ENCODE measurements around the gene AQP4. TPM values are rescaled to one million over a fixed set of nuclear protein-coding genes. Genes with fewer than 3 reads are reported as not detected.

Gene AQP4
- total RNA-seq, 1 experiment from 2014 or later, result not detected

DNA sequence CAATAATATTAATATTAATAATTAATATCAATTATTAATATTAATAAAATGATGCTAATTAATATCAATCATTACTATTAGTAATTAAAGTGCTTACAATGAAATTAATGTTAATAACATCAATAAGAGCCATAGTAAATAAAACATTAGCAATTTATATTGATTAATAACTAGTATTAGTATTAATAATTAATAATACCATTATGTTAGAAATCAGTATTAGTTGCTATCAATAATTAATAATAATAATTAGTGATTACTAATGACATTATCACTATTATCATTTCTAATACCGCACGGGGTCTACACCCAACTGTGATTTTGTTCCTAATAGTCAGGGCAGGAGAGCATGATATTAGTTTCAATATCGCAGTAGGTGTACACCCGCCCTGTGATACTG, 22.8 kb upstream of the AQP4 start:
- no peaks in the 10 kb centered on the region for H3K9me3 ChIP-seq (ENCODE audit: low read length)
- no peaks in the 10 kb centered on the region for H4K20me1 ChIP-seq (ENCODE audit: insufficient read depth, low read depth, low read length)
- H3K9me2 ChIP-seq (replicated peaks; ENCODE audit: insufficient read depth, low read length), result no peaks in the 10 kb centered on the region
- no peak overlapping the region for H2AFZ ChIP-seq (ENCODE audit: low read length)
- H3K27ac ChIP-seq (ENCODE audit: low read length), result no peak overlapping the region
- H3K79me2 ChIP-seq (ENCODE audit: low read length), result no peaks in the 10 kb centered on the region
- no peak for DNase-seq
- no peak overlapping the region for H3K4me3 ChIP-seq (ENCODE audit: low read length)
- H3K4me1 ChIP-seq (ENCODE audit: low read length), result no peaks in the 10 kb centered on the region
- no peaks in the 10 kb centered on the region for H3K36me3 ChIP-seq (ENCODE audit: insufficient read depth, low read length)
- no peak overlapping the region for H3K9ac ChIP-seq (ENCODE audit: low read length)
- no peak overlapping the region for H3K4me2 ChIP-seq (ENCODE audit: low read depth, low read length, poor library complexity, severe bottlenecking)
- no peaks in the 10 kb centered on the region for H3K27me3 ChIP-seq (ENCODE audit: low read length)

DNA sequence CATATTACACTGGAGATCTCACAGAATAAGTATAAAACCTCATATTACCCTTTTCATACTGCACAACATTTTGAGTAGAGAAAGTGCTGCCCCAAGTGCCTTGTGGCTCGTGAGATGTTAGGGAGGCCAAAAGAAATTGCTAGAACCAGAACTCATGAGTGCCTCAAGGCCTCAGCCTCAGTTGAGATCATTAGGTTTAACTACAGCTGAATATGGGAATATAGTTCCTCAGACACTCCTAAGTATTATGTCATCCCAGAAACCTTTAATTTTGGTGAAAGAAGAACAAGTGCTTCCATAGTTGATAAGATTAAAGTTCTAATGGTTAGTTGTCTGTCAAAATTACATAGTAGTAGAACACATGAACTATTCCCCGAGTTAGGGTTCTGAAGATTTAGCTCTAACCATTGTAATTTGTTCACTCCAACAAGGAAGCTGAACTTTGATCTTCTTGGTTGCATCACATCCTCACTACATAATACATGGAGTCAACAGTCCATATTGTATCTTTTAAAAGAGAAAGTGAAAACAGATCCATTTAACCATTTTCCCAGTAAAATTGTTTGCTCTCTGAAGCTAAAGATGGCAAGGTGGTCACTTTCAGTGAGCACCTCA, 9.6 kb upstream of the AQP4 start:
- Histone ChIP-seq H3K4me3 (ENCODE audit: low read length) (no peak overlapping the region), H2AFZ (ENCODE audit: low read length) (no peak overlapping the region), H3K79me2 (ENCODE audit: low read length) (no peaks in the 10 kb centered on the region), H3K9me3 (ENCODE audit: low read length) (no peaks in the 10 kb centered on the region), H3K27ac (ENCODE audit: low read length) (no peak overlapping the region), H4K20me1 (ENCODE audit: insufficient read depth, low read depth, low read length) (no peaks in the 10 kb centered on the region), H3K9ac (ENCODE audit: low read length) (no peak overlapping the region), H3K27me3 (ENCODE audit: low read length) (no peaks in the 10 kb centered on the region), H3K9me2 (replicated peaks; ENCODE audit: insufficient read depth, low read length) (no peaks in the 10 kb centered on the region), H3K4me1 (ENCODE audit: low read length) (no peaks in the 10 kb centered on the region), H3K4me2 (ENCODE audit: low read depth, low read length, poor library complexity, severe bottlenecking) (no peak overlapping the region), H3K36me3 (ENCODE audit: insufficient read depth, low read length) (no peaks in the 10 kb centered on the region)
- DNase-seq, result no peak

DNA sequence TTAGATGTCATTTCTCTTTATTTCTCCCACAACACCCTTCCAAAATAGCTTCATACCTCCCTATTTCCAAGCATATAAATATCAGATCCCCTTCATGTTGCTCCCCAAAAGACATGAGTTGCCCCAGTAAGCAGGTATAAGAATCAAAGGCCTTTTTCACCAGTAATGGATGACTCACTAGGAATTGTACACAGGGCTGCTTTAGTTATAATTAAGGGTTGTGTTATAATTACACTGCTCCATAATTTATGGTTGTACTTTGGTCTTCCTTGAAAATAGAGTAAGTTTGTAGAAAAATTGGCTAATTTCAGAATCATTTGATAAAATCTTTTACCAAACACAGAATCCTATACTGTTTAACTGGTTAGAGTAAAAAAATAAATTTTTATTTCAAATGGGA, 8.8 kb upstream of the AQP4 start:
- H3K4me3 ChIP-seq (ENCODE audit: low read length), result no peak overlapping the region
- no peak overlapping the region for H3K9ac ChIP-seq (ENCODE audit: low read length)
- no peak overlapping the region for H3K4me2 ChIP-seq (ENCODE audit: low read depth, low read length, poor library complexity, severe bottlenecking)
- H3K27me3 ChIP-seq (ENCODE audit: low read length), result no peaks in the 10 kb centered on the region
- no peaks in the 10 kb centered on the region for H3K4me1 ChIP-seq (ENCODE audit: low read length)
- no peaks in the 10 kb centered on the region for H3K9me3 ChIP-seq (ENCODE audit: low read length)
- DNase-seq, result no peak
- no peaks in the 10 kb centered on the region for H4K20me1 ChIP-seq (ENCODE audit: insufficient read depth, low read depth, low read length)
- H3K27ac ChIP-seq (ENCODE audit: low read length), result no peak overlapping the region
- H3K36me3 ChIP-seq (ENCODE audit: insufficient read depth, low read length), result no peaks in the 10 kb centered on the region
- H3K9me2 ChIP-seq (replicated peaks; ENCODE audit: insufficient read depth, low read length), result no peaks in the 10 kb centered on the region
- no peak overlapping the region for H2AFZ ChIP-seq (ENCODE audit: low read length)
- H3K79me2 ChIP-seq (ENCODE audit: low read length), result no peaks in the 10 kb centered on the region

DNA sequence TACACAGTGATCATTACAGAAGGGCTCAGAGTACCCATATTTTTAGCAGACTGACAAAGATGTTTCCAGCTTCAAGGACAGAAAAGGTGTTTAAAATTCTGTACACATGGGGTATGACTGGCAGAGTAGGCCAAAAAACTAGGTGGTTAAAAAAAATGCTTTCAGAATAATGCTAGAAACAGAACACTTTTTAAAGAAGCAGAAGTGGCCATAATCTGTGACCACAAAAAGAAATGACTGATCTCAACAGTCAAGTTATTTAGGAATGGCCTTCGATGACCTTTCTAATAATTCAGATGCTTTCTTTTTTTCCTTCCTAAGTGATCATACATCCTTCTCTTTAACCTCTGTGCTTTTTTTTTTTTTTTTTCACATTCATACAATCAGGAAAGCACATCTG, 4.1 kb upstream of the AQP4 start:
- H2AFZ ChIP-seq (ENCODE audit: low read length), result no peak overlapping the region
- no peaks in the 10 kb centered on the region for H3K4me1 ChIP-seq (ENCODE audit: low read length)
- no peak overlapping the region for H3K27ac ChIP-seq (ENCODE audit: low read length)
- DNase-seq, result no peak
- no peak overlapping the region for H3K4me2 ChIP-seq (ENCODE audit: low read depth, low read length, poor library complexity, severe bottlenecking)
- no peak overlapping the region for H3K9ac ChIP-seq (ENCODE audit: low read length)
- H3K79me2 ChIP-seq (ENCODE audit: low read length), result no peaks in the 10 kb centered on the region
- H3K36me3 ChIP-seq (ENCODE audit: insufficient read depth, low read length), result no peaks in the 10 kb centered on the region
- no peak overlapping the region for H3K4me3 ChIP-seq (ENCODE audit: low read length)
- H3K9me2 ChIP-seq (replicated peaks; ENCODE audit: insufficient read depth, low read length), result no peaks in the 10 kb centered on the region
- no peaks in the 10 kb centered on the region for H3K27me3 ChIP-seq (ENCODE audit: low read length)
- H4K20me1 ChIP-seq (ENCODE audit: insufficient read depth, low read depth, low read length), result no peaks in the 10 kb centered on the region
- H3K9me3 ChIP-seq (ENCODE audit: low read length), result no peaks in the 10 kb centered on the region

DNA sequence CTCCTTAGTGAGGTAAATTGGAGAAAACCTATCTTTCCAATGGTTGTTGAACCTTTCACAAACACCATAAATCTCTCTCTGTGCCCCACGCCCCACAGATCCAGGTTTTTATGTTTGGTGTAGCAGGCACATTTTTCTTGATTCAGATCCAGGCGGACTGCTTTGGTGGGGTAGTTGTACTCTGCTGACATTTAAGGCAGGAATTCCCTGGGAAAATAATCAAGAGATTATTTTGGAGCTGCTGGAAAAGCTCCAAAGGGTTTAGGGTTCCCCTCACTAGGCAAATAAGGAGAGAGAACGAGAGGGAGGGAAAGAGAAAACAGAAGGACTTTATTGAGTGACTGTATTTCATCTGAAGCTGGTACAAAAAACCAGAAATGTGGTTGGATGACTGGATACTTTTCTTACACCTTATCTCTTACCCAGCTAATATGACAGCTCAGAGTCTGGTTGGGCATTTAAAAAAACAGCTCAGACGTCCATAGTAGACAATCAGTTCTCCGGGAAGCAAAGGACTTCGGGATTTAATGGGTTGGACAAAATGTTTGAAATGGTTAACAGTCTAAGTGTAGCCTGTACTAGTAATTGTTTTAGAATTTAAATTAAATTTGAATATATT, 3.6 kb upstream of the AQP4 start:
- no peak overlapping the region for H3K4me3 ChIP-seq (ENCODE audit: low read length)
- no peaks in the 10 kb centered on the region for H3K79me2 ChIP-seq (ENCODE audit: low read length)
- H3K36me3 ChIP-seq (ENCODE audit: insufficient read depth, low read length), result no peaks in the 10 kb centered on the region
- DNase-seq, result no peak
- no peaks in the 10 kb centered on the region for H3K9me3 ChIP-seq (ENCODE audit: low read length)
- no peak overlapping the region for H3K4me2 ChIP-seq (ENCODE audit: low read depth, low read length, poor library complexity, severe bottlenecking)
- H3K9ac ChIP-seq (ENCODE audit: low read length), result no peak overlapping the region
- no peaks in the 10 kb centered on the region for H4K20me1 ChIP-seq (ENCODE audit: insufficient read depth, low read depth, low read length)
- H2AFZ ChIP-seq (ENCODE audit: low read length), result no peak overlapping the region
- no peaks in the 10 kb centered on the region for H3K4me1 ChIP-seq (ENCODE audit: low read length)
- H3K9me2 ChIP-seq (replicated peaks; ENCODE audit: insufficient read depth, low read length), result no peaks in the 10 kb centered on the region
- no peak overlapping the region for H3K27ac ChIP-seq (ENCODE audit: low read length)
- no peaks in the 10 kb centered on the region for H3K27me3 ChIP-seq (ENCODE audit: low read length)

DNA sequence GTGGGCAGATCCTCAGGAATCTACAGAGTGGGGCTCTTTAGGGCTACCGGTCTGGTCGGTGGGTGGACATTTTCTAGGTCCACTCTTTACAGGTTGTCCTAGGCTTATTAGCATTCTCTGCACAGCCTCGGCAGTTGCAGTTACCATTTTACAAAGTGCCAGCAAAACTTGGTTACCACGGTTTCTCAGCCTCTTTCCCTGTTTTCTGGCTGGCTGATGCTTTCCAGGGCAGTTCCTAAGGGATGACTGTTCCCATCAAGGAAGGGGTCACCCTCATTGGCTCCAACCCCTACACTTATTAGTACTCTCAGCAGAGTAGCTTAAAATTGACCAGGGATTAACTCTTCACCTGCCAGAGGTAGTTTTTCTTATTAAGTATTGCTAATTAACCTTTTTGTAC, 2.0 kb upstream of the AQP4 start:
- Histone ChIP-seq H3K9me2 (replicated peaks; ENCODE audit: insufficient read depth, low read length) (no peaks in the 10 kb centered on the region), H3K27ac (ENCODE audit: low read length) (no peak overlapping the region), H2AFZ (ENCODE audit: low read length) (no peak overlapping the region), H3K36me3 (ENCODE audit: insufficient read depth, low read length) (no peaks in the 10 kb centered on the region), H3K9me3 (ENCODE audit: low read length) (no peaks in the 10 kb centered on the region), H3K4me1 (ENCODE audit: low read length) (no peaks in the 10 kb centered on the region), H3K9ac (ENCODE audit: low read length) (no peak overlapping the region), H4K20me1 (ENCODE audit: insufficient read depth, low read depth, low read length) (no peaks in the 10 kb centered on the region), H3K79me2 (ENCODE audit: low read length) (no peaks in the 10 kb centered on the region), H3K4me3 (ENCODE audit: low read length) (no peak overlapping the region), H3K27me3 (ENCODE audit: low read length) (no peaks in the 10 kb centered on the region), H3K4me2 (ENCODE audit: low read depth, low read length, poor library complexity, severe bottlenecking) (no peak overlapping the region)
- DNase-seq, result no peak

DNA sequence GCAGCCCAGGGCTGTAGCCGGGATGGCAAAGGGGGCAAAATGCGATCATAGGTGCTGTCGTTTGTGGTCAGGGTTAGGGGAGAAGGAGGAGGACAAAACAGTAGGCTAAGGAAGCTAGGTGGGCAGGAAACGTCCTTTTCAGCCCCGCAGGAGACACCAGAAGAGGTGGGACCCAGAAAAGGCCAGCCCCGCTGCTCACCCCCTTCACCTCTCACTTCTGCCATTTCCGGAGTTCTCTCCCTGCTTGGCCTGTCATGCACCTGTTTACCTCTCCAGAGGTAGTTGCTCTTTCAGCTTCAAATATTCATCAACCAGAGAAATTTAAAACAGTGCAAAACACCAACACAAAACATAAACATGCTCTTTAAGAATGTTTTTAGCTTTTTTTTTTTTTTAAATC, 849 bp downstream of the AQP4 start:
- H3K4me2 ChIP-seq (ENCODE audit: low read depth, low read length, poor library complexity, severe bottlenecking), result no peak overlapping the region
- H3K36me3 ChIP-seq (ENCODE audit: insufficient read depth, low read length), result no peaks in the 10 kb centered on the region
- no peaks in the 10 kb centered on the region for H3K27me3 ChIP-seq (ENCODE audit: low read length)
- no peaks in the 10 kb centered on the region for H4K20me1 ChIP-seq (ENCODE audit: insufficient read depth, low read depth, low read length)
- H3K9ac ChIP-seq (ENCODE audit: low read length), result no peak overlapping the region
- H3K9me2 ChIP-seq (replicated peaks; ENCODE audit: insufficient read depth, low read length), result no peaks in the 10 kb centered on the region
- H2AFZ ChIP-seq (ENCODE audit: low read length), result 0 out of 2 replicates have a peak overlapping the region, but pooled peaks have one; percentile 27
- DNase-seq, result no peak
- H3K79me2 ChIP-seq (ENCODE audit: low read length), result no peaks in the 10 kb centered on the region
- H3K27ac ChIP-seq (ENCODE audit: low read length), result no peak overlapping the region
- no peaks in the 10 kb centered on the region for H3K4me1 ChIP-seq (ENCODE audit: low read length)
- H3K4me3 ChIP-seq (ENCODE audit: low read length), result no peak overlapping the region
- no peaks in the 10 kb centered on the region for H3K9me3 ChIP-seq (ENCODE audit: low read length)

DNA sequence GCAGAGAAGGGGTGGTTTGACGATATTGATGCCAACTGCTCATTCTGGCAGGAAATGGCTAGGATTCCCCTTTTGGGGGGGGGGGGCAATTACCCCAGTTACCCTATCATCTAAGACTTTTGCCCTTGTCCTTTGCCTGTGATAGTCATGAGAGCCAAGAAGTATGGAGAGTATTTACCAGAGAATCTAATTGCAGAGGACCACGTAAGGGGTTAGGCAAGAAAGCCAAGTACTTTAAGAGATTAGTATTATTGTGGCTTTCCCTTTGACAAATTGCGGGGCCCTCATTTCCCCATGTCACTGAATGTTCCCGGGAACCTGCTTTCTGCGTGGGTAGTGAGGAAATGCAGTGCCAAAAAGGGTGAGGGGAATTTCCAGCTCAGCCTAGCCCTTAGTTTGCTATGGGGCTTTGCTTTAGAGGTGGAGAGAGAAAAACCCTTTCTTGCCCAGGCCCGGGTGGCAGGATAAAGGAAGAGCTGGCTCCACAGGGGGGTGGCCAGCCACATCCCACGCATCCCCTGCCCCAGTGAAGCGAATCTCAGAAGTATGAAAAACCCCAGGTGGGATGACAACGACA, 1.5 kb downstream of the AQP4 start:
- H2AFZ ChIP-seq (ENCODE audit: low read length), result no peak overlapping the region
- H4K20me1 ChIP-seq (ENCODE audit: insufficient read depth, low read depth, low read length), result no peaks in the 10 kb centered on the region
- no peak overlapping the region for H3K4me3 ChIP-seq (ENCODE audit: low read length)
- no peak overlapping the region for H3K27ac ChIP-seq (ENCODE audit: low read length)
- H3K27me3 ChIP-seq (ENCODE audit: low read length), result no peaks in the 10 kb centered on the region
- no peak for DNase-seq
- no peaks in the 10 kb centered on the region for H3K79me2 ChIP-seq (ENCODE audit: low read length)
- H3K36me3 ChIP-seq (ENCODE audit: insufficient read depth, low read length), result no peaks in the 10 kb centered on the region
- no peaks in the 10 kb centered on the region for H3K9me3 ChIP-seq (ENCODE audit: low read length)
- H3K9ac ChIP-seq (ENCODE audit: low read length), result no peak overlapping the region
- no peaks in the 10 kb centered on the region for H3K9me2 ChIP-seq (replicated peaks; ENCODE audit: insufficient read depth, low read length)
- no peaks in the 10 kb centered on the region for H3K4me1 ChIP-seq (ENCODE audit: low read length)
- no peak overlapping the region for H3K4me2 ChIP-seq (ENCODE audit: low read depth, low read length, poor library complexity, severe bottlenecking)

Measured in Karpas-422 (cell line).